HepG2 (cell line): ENCODE data around the gene SMPX. TPM values are rescaled to one million over a fixed set of nuclear protein-coding genes. Genes with fewer than 3 reads are reported as not detected.

Experiments
- ATAC-seq: fragments of 200-7000 bp; cut with Tn5 transposase; 3 replicates; pipeline ENCODE4 v1.9.1; 2020; ENCODE audit warnings: mild to moderate bottlenecking, moderate library complexity
- BruUV-seq: library from RNA; stranded (reverse); fragments of 400-500 nt; replicated peaks from 2 replicates; lab custom pipeline; 2021; lab: Mats Ljungman, UMichigan
- CTCF ChIA-PET: fragments of 300-600 bp; formaldehyde crosslinking; extraction: SDS; loops from one replicate; lab custom pipeline; 2021; ENCODE audit warnings: low total read pairs, inconsistent platforms, low intra/inter-chr PET ratio; lab: Yijun Ruan, JAX
- POLR2A ChIA-PET: fragments of 350-600 bp; sonication (Branson Sonifier 250); formaldehyde crosslinking; loops from one replicate; lab custom pipeline; 2020; ENCODE audit warnings: antibody characterized with exemption, inconsistent platforms; lab: Yijun Ruan, JAX
- DNase-seq: peaks from one replicate; pipeline ENCODE4 v3.0.0-alpha.2; 2015; ENCODE audit warnings: low spot score
- FAIRE-seq: peaks from 3 replicates; lab custom pipeline; 2011; peaks lifted over from hg19 to GRCh38; lab: Jason Lieb, UNC
- H2AFZ ChIP-seq: one replicate; pipeline ENCODE4 v1.6.1; 2011; ENCODE audit warnings: low read length, inconsistent platforms
- H3K27ac ChIP-seq: fragments of 300-600 bp; 3 replicates; pipeline ENCODE4 v1.8.0; 2011; ENCODE audit warnings: mixed run types, mild to moderate bottlenecking, mixed read lengths, low read length, inconsistent platforms; ENCODE audit not compliant: insufficient read depth; ENCODE audit errors: extremely low read length
- H3K27me3 ChIP-seq, 2 experiments: fragments of 200-600 bp in 1 of 2; 2 replicates in 1 of 2; 3 replicates in 1 of 2; pipeline versions ENCODE4 v1.6.0 to v1.8.0; 2011; ENCODE audit warnings: low read length in 2 of 2, mild to moderate bottlenecking in 2 of 2, moderate library complexity in 2 of 2, inconsistent platforms in 1 of 2; ENCODE audit not compliant: insufficient read depth in 2 of 2, control insufficient read depth in 1 of 2
- H3K36me3 ChIP-seq, 2 experiments: fragments of 200-600 bp in 1 of 2; replicated peaks in 1 of 2; 2 replicates in 1 of 2; 3 replicates in 1 of 2; pipeline versions ENCODE4 v1.5.1 to v1.8.0; 2011; ENCODE audit warnings: low read length in 2 of 2, inconsistent platforms in 1 of 2; ENCODE audit not compliant: insufficient read depth in 2 of 2, control insufficient read depth in 1 of 2
- H3K4me1 ChIP-seq: 2 replicates; pipeline ENCODE4 v1.5.1; 2012; ENCODE audit warnings: low read length, inconsistent platforms; ENCODE audit not compliant: insufficient read depth
- H3K4me2 ChIP-seq: 2 replicates; pipeline ENCODE4 v1.6.0; 2011; ENCODE audit warnings: low read depth, low read length, inconsistent platforms
- H3K4me3 ChIP-seq, 3 experiments: fragments of 200-600 bp in 1 of 3; sonication (generic), shearing (Covaris generic) in 1 of 3; replicated peaks in 1 of 3; 2 replicates each; pipeline ENCODE4 v1.5.1; 2011 to 2016; ENCODE audit warnings: low read length in 3 of 3, inconsistent platforms in 2 of 3, low read depth in 2 of 3, mild to moderate bottlenecking in 2 of 3, control low read depth in 1 of 3, mixed read lengths in 1 of 3; ENCODE audit not compliant: insufficient read depth in 1 of 3
- H3K79me2 ChIP-seq: one replicate; pipeline ENCODE4 v1.6.1; 2011; ENCODE audit warnings: low read length, inconsistent platforms; ENCODE audit not compliant: insufficient read depth
- H3K9ac ChIP-seq: 2 replicates; pipeline ENCODE4 v1.6.0; 2011; ENCODE audit warnings: mild to moderate bottlenecking, low read depth, low read length, inconsistent platforms; ENCODE audit not compliant: insufficient read depth
- H3K9me3 ChIP-seq: 2 replicates; pipeline ENCODE4 v1.5.1; 2012; ENCODE audit warnings: mild to moderate bottlenecking, low read length
- H4K20me1 ChIP-seq: 2 replicates; pipeline ENCODE4 v1.6.0; 2011; ENCODE audit warnings: inconsistent platforms, mild to moderate bottlenecking, low read length, moderate library complexity; ENCODE audit not compliant: insufficient read depth
- HMG20B ChIP-seq: conservative IDR thresholded peaks from 2 replicates; pipeline ENCODE4 v1.6.1; 2016; ENCODE audit warnings: missing genetic modification reagents, missing compliant biosample characterization
- KAT7 ChIP-seq: IDR thresholded peaks from 2 replicates; pipeline ENCODE4 v1.6.1; 2018; ENCODE audit warnings: borderline replicate concordance, missing compliant biosample characterization
- KAT8 ChIP-seq: IDR thresholded peaks from 2 replicates; pipeline ENCODE4 v1.6.1; 2016; ENCODE audit warnings: missing genetic modification reagents, missing compliant biosample characterization
- NBN ChIP-seq: fragments of 450-650 bp; conservative IDR thresholded peaks from 2 replicates; pipeline ENCODE4 v1.6.1; 2017
- RERE ChIP-seq: IDR thresholded peaks from 2 replicates; pipeline ENCODE4 v1.6.1; 2016; ENCODE audit warnings: low read depth, missing genetic modification reagents, missing compliant biosample characterization
- SALL1 ChIP-seq: sonication (generic); formaldehyde crosslinking; IDR thresholded peaks from 2 replicates; pipeline ENCODE4 v1.8.0; 2022; ENCODE audit warnings: mild to moderate bottlenecking, missing genetic modification reagents
- SALL2 ChIP-seq: sonication (generic); formaldehyde crosslinking; IDR thresholded peaks from 2 replicates; pipeline ENCODE4 v1.8.1; 2023; ENCODE audit warnings: mild to moderate bottlenecking, missing genetic modification reagents, inconsistent platforms
- ZNF574 ChIP-seq: sonication (generic); formaldehyde crosslinking; IDR thresholded peaks from 2 replicates; pipeline ENCODE4 v1.4.0; 2020; ENCODE audit warnings: missing genetic modification reagents
- ZNF652 ChIP-seq: IDR thresholded peaks from 2 replicates; pipeline ENCODE4 v1.6.1; 2016; ENCODE audit warnings: low read depth, borderline replicate concordance
- WGBS: methylation state at CpG from one replicate; pipeline ENCODE4 v1.1.6; 2017; ENCODE audit warnings: low lambda C conversion rate; 5-methylcytosine and 5-hydroxymethylcytosine counted together
- in situ Hi-C: cut with HindIII; loops from 2 replicates; pipeline ENCODE4 v1.10.0; 2017; ENCODE audit warnings: low pct_unique_long_range_greater_than_20kb; ENCODE audit not compliant: extremely low pct_ligation_motif_present
- intact Hi-C: fragments of 100-400 bp; cut with micrococcal nuclease; formaldehyde crosslinking; loops from one replicate; pipeline ENCODE4 v1.10.0; 2022; ENCODE audit not compliant: unreplicated experiment
- polyA plus RNA-seq, 8 experiments: library from polyadenylated mRNA; depleted of rRNA in 3 of 8; stranded (reverse) in 7 of 8; unstranded in 1 of 8; fragments of >200 nt; fragmentation: Illumina TruSeq in 4 of 8; extraction: Trizol in 4 of 8; gene quantifications; 2 replicates each; pipeline versions ENCODE4 v1.2.1 to v1.2.3, GENCODE V29; 2011 to 2016; ENCODE audit warnings: low read depth in 4 of 8, missing spikeins in 1 of 8, mixed read lengths in 1 of 8; ENCODE audit not compliant: insufficient read depth in 1 of 8
- total RNA-seq, 5 experiments: library from RNA; depleted of rRNA; stranded (reverse); fragments of >200 nt; fragmentation: Illumina TruSeq; extraction: Trizol; gene quantifications; 2 replicates each; pipeline ENCODE4 v1.2.3, GENCODE V29; 2016; ENCODE audit warnings: low read depth in 1 of 5

The SMPX gene
- total and polyA plus RNA-seq, 2 of the 13 experiments (the other 11 are each of a cell fraction or from before 2014, with no cell fraction given): 0.95 to 1.8 TPM

GRCh38 chrX:21735038-21735767, 22.7 kb downstream of the SMPX start:
- BruUV-seq: no TSS peak
- H3K4me2 ChIP-seq: peak overlapping the region; percentile 57
- no peak overlapping the region for H2AFZ ChIP-seq
- peaks cover 35% of the 10 kb centered on the region for H3K4me1 ChIP-seq
- FAIRE-seq (no peak), DNase-seq (no peak)
- peak overlapping the region; percentile 69 for H3K27ac ChIP-seq
- 90% methylated on average over 5 of the region's 5 CpGs for WGBS
- no peak overlapping the region for H3K4me3 ChIP-seq
- H3K27me3 ChIP-seq: no peaks in the 10 kb centered on the region
- H3K9ac ChIP-seq: no peak overlapping the region
- H3K79me2 ChIP-seq: no peaks in the 10 kb centered on the region
- TF ChIP-seq ZNF652 (CRISPR knock-in tag) (peak; percentile 81), KAT7 (CRISPR knock-in tag) (no peak)
- TF ChIP-seq, all 625 proteins: peak for 1
- ChIA-PET POLR2A (no interaction called here), CTCF (no interaction called here)
- H4K20me1 ChIP-seq: no peaks in the 10 kb centered on the region
- H3K9me3 ChIP-seq: no peaks in the 10 kb centered on the region
- in situ Hi-C loops (loop anchor here (25.0 kb wide), 1 partner anchor 1198 kb away; no protein-coding TSS in a partner anchor), intact Hi-C loops (no loop called here)
- H3K36me3 ChIP-seq: no peaks in the 10 kb centered on the region
- ATAC-seq: no peak

GRCh38 chrX:21734175-21734574, 23.7 kb downstream of the SMPX start:
- intact Hi-C loops: no loop called here
- 0% methylated on average over 2 of the region's 2 CpGs for WGBS
- no peak overlapping the region for H2AFZ ChIP-seq
- H3K4me2 ChIP-seq: peak overlapping the region; percentile 57
- in situ Hi-C loops: loop anchor here (25.0 kb wide), 1 partner anchor 1197 kb away; no protein-coding TSS in a partner anchor
- H3K4me3 ChIP-seq: no peak overlapping the region; a peak in 2 of 6 replicates
- peak; percentile 99 for ATAC-seq
- no peaks in the 10 kb centered on the region for H3K27me3 ChIP-seq
- FAIRE-seq: peak; percentile 94
- CTCF ChIA-PET: no interaction called here
- no peaks in the 10 kb centered on the region for H4K20me1 ChIP-seq
- no TSS peak for BruUV-seq
- H3K4me1 ChIP-seq: peaks cover 40% of the 10 kb centered on the region
- peak overlapping the region; percentile 69 for H3K27ac ChIP-seq
- peak; percentile 72 for DNase-seq
- no peak overlapping the region; the same call in 1 of the 2 replicates for H3K9ac ChIP-seq
- no peaks in the 10 kb centered on the region for H3K9me3 ChIP-seq
- no peaks in the 10 kb centered on the region for H3K36me3 ChIP-seq
- POLR2A ChIA-PET: no interaction called here
- no peaks in the 10 kb centered on the region for H3K79me2 ChIP-seq
- TF ChIP-seq SALL1 (CRISPR knock-in tag) (peak; percentile 23; the same call in 1 of the 2 replicates), NBN (no peak), KAT8 (CRISPR knock-in tag) (0 out of 2 replicates have a peak, but pooled peaks have one; percentile 17), RERE (no peak), ZNF574 (CRISPR knock-in tag) (peak; percentile 93), SALL2 (CRISPR knock-in tag) (no peak), HMG20B (CRISPR knock-in tag) (no peak)
